SKM-1 treated with dmso at 0.1 percent for 144 hours (cell line): ENCODE data around the gene TNPO3.

ENCODE experiments used
- DNase-seq: peaks from one replicate; lab custom pipeline; 2025; ENCODE audit not compliant: unreplicated experiment; lab: John Stamatoyannopoulos, UW

Gene TNPO3

GRCh38 chr7:129054438-129055293 is at the start of gene TNPO3:
TNPO3 (minus strand) TSS chr7:129055111; CDS start chr7:129054770, 341 bp downstream.
- peak; percentile 90 for DNase-seq

GRCh38 chr7:129103561-129104324 is 48.8 kb upstream of the TNPO3 start:
- DNase-seq: no peak

- no peak for DNase-seq
Observed at GRCh38 chr7:129101746-129102145, 46.8 kb upstream of the TNPO3 start.

GRCh38 chr7:129100827-129101166 is 45.9 kb upstream of the TNPO3 start:
- DNase-seq: no peak

- DNase-seq: no peak
Observed at GRCh38 chr7:129098409-129099084, 43.6 kb upstream of the TNPO3 start.

- no peak for DNase-seq
Observed at GRCh38 chr7:129095258-129095657, 40.3 kb upstream of the TNPO3 start.

- no peak for DNase-seq
Observed at GRCh38 chr7:129094501-129094900, 39.6 kb upstream of the TNPO3 start.

GRCh38 chr7:129093867-129094456 is 39.1 kb upstream of the TNPO3 start:
- DNase-seq: no peak

GRCh38 chr7:129091484-129092002 is 36.6 kb upstream of the TNPO3 start:
- peak; percentile 55 for DNase-seq

GRCh38 chr7:129090300-129090907 is 35.5 kb upstream of the TNPO3 start:
- DNase-seq: no peak

GRCh38 chr7:129089521-129090212 is 34.8 kb upstream of the TNPO3 start:
- peak; percentile 67 for DNase-seq

GRCh38 chr7:129084801-129085551 is 30.1 kb upstream of the TNPO3 start:
- DNase-seq: no peak

- no peak for DNase-seq
Observed at GRCh38 chr7:129083525-129083924, 28.6 kb upstream of the TNPO3 start.

GRCh38 chr7:129078455-129078854 is 23.5 kb upstream of the TNPO3 start:
- no peak for DNase-seq

- DNase-seq: no peak
Observed at GRCh38 chr7:129076886-129077285, 22.0 kb upstream of the TNPO3 start.

- DNase-seq: no peak
Observed at GRCh38 chr7:129074994-129075393, 20.1 kb upstream of the TNPO3 start.

GRCh38 chr7:129074361-129074871 is 19.5 kb upstream of the TNPO3 start:
- no peak for DNase-seq

GRCh38 chr7:129073738-129074137 is 18.8 kb upstream of the TNPO3 start:
- no peak for DNase-seq

GRCh38 chr7:129073204-129073603 is 18.3 kb upstream of the TNPO3 start:
- DNase-seq: no peak
